SKM-1 (cell line): Measurements from ENCODE around the gene MAPKAPK2.
A peak's percentile ranks its signal among the peaks of the same experiment; 100 is the strongest.
"Not testable (repeated sequence)": the region's sequence is repeated elsewhere in the genome, so short reads cannot be mapped to it uniquely, and the experiment has no call there.

Experiments
- DNase-seq: peaks from one replicate; lab custom pipeline; 2025; ENCODE audit not compliant: unreplicated experiment; lab: John Stamatoyannopoulos, UW

MAPKAPK2 gene

DNA sequence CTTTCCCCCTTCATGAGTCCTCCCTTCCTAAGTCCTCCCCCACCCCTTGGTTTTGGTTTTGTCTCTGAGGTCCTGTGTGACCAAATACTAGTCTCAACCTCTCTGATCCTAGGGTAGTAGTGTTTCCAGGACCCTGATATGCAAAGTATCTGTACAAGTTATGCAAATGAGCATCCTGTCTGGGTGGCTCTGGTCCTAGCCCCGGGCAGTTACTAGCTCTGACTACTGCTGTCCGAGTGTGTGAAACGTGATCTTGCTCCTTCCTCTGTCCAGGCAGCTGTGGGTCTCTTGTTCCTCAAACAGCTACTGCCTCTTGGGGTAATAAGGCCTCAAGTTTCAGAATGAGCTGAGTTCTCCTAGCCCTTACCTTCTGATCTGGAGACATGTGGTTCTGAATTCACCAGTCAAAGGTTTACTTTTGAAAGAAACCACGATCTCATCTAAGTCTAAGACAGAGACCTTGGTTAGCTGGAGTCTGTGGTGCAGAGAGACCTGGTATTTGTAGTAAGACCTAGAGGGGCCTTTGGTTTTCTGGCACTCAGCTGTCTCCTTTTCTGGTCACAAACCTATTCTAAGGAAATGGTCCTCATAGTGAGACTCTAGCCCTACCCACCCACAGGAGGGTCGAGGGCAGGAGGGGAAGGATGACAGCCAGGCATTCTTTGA is 54.8 kb downstream of the MAPKAPK2 start:
- peak; percentile 77 for DNase-seq

GRCh38 chr1:206741142-206741701 is 56.5 kb downstream of the MAPKAPK2 start:
- no peak for DNase-seq

GRCh38 chr1:206742719-206743383 is 58.1 kb downstream of the MAPKAPK2 start:
- no peak for DNase-seq

GRCh38 chr1:206744683-206745082 is 60.0 kb downstream of the MAPKAPK2 start:
- no peak for DNase-seq

GRCh38 chr1:206745301-206745700 is 60.6 kb downstream of the MAPKAPK2 start:
- no peak for DNase-seq

- DNase-seq, result peak; percentile 78
Measured at GRCh38 chr1:206748348-206749030, 63.8 kb downstream of the MAPKAPK2 start.

- no peak for DNase-seq
Measured at GRCh38 chr1:206751891-206752290, 67.2 kb downstream of the MAPKAPK2 start.

- no peak for DNase-seq
Measured at GRCh38 chr1:206752481-206752880, 67.8 kb downstream of the MAPKAPK2 start.

GRCh38 chr1:206753141-206753540 is 68.4 kb downstream of the MAPKAPK2 start:
- DNase-seq, result no peak

- DNase-seq, result no peak
Measured at GRCh38 chr1:206754011-206754410, 69.3 kb downstream of the MAPKAPK2 start.

DNA sequence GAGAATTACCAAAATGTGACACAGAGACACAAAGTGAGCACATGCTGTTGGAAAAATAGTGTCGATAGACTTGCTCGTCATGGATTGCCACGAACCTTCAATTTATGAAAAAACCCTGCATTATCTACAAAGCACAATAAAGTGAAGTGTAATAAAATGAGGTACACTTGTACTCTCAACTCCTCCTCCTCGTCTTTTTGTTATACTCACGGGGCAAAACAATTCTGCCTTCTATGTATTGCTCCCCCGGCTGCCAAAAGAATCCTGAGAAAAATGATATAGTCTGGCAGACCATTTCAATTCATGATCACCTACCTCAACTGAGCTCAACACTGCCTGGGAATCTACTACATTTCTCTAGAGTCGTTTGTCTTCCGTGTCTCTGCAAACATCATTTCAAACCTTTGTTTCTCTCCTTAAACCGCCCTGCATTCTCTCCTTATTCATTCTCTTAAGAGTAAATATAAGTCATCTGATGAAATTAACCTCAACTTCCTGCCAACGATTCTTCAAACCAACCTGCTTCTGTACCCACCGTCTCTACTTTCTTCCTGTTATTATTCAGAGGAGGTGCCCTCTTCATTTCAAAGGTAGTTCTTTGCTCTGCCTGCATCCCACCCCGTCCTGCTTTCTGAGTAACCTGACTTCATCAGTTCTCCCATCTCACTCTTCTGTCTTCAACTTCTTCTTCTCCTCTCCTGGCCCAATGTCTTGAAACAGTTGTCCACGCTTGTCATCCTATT is 73.0 kb downstream of the MAPKAPK2 start:
- DNase-seq, result no peak

DNA sequence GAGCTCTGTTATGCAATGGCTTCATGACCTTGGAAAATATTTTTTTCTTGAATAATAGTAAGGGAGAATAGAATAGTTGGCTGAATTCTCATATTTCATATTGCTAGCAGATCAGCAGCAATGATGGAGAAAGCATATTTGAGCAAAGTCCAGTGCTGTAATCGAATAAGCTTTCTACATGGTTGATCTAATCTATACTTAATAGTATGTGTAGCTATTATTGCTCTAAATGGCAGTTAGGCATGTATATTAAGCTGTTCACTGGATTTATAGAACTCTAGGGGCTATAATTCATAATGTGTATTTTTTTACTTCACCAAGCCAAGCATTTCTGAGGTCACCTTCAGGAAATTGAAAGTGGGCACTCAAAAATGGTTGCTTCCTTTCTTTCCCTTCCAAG is 75.9 kb downstream of the MAPKAPK2 start:
- no peak for DNase-seq

DNA sequence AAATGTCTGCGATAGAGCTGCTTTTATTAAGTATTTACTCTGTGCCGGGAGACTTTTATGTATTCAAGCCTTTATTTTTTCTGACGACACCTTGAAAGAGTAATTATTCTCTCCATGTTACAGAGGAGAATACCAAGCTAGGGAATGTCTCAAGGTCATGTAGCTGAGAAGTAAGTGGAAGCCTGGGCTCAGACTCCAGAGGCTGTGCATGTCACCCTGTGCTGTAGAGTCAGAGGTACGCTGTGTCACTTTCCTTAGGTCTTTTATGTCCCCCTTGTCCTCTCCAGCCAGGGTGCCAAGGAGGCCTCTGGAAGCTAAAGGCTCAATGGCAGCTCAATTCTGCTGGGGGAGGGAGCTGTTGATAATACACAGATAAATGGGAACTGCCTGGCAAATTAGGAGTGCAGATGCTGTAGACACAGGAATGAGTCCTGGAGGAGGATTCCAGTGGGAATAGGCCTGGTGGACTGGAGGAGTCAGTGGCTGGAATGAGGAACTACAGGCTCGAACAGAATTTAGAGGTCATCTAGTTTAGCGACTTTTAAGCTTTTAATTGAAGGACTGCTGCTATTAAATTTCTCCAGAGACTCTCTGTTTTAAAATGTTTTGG is 76.6 kb downstream of the MAPKAPK2 start:
- DNase-seq, result no peak

DNA sequence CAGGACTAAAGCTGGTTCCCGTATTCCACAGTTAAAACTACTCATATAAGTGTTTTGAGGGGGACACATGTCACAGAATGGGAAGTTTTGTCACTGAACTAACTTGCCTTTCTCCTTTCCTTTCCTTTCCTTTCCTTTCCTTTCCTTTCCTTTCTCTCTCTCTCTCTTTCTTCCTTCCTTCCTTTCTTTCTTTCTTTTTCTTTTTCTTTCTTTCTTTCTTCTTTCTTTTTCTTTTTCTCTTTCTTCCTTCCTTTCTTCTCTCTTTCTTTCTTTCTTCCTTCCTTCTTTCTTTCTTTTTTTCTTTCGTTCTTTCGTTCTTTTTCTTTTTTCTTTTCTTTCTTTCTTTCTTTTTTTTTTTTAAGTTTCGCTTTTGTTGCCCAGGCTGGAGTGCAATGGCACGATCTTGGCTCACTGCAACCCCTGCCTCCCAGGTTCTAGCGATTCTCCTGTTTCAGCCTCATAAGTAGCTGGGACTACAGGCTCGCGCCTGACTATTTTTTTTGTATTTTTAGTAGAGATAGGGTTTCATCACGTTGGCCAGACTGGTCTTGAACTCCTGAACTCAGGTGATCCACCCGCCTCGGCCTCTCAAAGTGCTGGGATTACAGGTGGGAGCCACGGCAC is 78.1 kb downstream of the MAPKAPK2 start:
- not testable (repeated sequence) for DNase-seq

DNA sequence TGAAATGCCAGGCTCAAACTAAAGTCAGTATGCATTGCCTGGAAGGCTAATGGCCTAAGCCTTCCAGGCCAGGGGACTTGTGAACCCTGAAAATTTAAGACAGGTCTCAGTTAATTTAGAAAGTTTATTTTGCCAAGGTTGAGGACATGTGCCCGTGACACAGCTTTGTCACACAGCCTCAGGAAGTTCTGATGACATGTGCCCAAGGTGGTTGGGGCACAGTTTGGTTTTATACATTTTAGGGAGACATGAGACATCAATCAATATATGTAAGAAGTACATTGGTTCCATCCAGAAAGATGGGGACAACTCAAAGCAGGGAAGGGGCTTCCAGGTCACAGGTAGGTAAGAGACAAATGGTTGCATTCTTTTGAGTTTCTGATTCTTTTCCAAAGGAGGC is 81.1 kb downstream of the MAPKAPK2 start:
- not testable (repeated sequence) for DNase-seq

- DNase-seq, result peak; percentile 46
Measured at GRCh38 chr1:206766251-206766856, 81.6 kb downstream of the MAPKAPK2 start.

DNA sequence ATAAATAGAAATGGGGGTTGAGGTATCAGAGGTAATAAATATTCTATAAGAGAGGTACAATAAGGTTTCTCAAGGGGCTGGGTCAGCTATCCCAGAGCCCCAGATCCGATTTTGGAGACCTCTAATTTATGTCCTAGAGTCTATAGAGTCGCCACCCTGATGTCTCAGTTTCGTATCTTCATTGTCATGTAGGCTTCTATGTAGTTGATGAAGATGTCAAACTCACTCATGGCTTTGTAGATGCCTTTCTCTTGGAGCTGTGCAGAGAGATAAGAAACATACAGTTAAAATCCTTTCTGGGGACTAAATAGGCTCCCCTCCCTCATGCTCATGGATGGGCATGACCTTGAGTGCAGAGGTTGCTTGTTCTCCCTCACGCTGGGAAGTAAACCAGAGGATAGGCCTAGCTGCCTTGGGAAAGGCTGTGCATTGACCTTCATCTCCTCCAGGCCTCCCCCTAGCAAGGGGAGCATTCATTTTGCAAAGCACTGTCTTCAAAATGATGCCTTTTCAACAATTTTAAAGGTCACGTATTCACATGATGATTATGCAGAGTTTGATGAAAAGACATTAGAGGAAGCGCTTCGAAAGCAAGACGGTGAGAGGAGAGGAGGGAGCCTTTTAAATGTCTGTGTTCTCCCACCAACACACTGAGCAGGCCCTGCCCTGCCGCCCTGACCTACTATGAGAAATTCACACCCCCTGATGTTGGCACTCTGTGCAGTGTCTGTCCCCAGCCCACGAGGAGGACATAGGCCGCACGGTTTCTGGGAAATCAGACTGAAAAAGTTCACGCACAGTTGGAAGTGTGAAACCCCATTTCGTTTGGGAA is 84.0 kb downstream of the MAPKAPK2 start:
- no peak for DNase-seq

DNA sequence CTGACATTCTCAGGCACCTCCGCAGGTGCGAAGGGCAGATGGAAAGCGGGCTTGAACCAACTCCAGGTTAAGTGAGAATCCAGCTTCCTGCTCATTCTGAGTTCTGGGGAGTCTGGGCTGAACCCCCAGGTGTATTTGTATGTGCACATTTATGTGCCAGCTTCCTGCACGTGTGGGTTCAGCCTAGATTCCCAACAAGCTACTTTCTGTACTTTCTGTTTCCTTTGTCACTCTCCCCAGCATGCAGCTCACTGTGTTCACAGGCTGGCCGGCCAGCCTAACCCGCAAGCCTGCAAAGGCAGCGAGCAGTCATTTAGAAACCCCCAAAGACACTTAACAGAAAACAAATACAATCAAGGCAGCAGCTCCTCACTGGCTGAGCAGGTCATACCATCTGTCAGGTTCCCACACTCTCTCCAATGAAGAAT is 84.6 kb downstream of the MAPKAPK2 start:
- DNase-seq, result no peak
